ENCODE data around the gene GGN.
A peak's percentile ranks its signal among the peaks of the same experiment; 100 is the strongest.
"Not testable (repeated sequence)": the region's sequence is repeated elsewhere in the genome, so short reads cannot be mapped to it uniquely, and the experiment has no call there.

Gene GGN

GRCh38 chr19:38411898-38412297 lies 24.1 kb upstream of the GGN start:
- not testable (repeated sequence) for DNase-seq

GRCh38 chr19:38411041-38411712 lies 23.3 kb upstream of the GGN start:
- DNase-seq, result no peak

- DNase-seq, result not testable (repeated sequence)
Observed at GRCh38 chr19:38410407-38410806, 22.6 kb upstream of the GGN start.

- DNase-seq, result no peak
Observed at GRCh38 chr19:38409631-38410133, 21.8 kb upstream of the GGN start.

GRCh38 chr19:38405276-38405675 lies 17.4 kb upstream of the GGN start:
- no peak for DNase-seq

GRCh38 chr19:38404858-38405257 lies 17.0 kb upstream of the GGN start:
- no peak for DNase-seq

- peak; percentile 98 to 99 (median 99) for DNase-seq
Observed at GRCh38 chr19:38402967-38403674, 15.3 kb upstream of the GGN start, which contains the start of gene FAM98C. Gene FAM98C (plus strand): TSS chr19:38403093. CDS start chr19:38403154, 61 bp downstream.

- DNase-seq, result no peak
Observed at GRCh38 chr19:38402623-38402966, 14.8 kb upstream of the GGN start.

GRCh38 chr19:38401148-38401547 lies 13.3 kb upstream of the GGN start:
- no peak for DNase-seq

DNA sequence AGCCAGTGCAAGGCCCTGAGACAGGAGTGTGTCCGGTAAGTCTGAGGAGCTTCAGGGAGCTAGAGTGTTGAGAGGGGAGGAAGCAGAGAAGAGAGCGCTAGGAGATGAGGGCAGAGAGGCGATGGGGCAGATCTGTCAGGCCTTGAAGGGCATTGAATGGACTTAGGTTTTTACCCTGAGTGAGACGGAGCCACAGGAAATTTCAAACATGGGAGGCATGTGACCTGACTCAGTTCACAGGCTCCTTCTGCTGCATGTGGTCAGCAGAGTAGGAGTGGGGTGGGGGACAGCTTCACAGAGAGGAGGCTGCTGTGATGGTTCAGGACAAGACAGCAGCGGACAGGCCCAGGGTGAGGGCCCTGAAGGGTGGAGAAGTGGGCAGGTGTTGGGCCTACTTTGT lies 12.5 kb upstream of the GGN start:
- no peak for DNase-seq

- DNase-seq, result no peak
Observed at GRCh38 chr19:38399537-38399936, 11.7 kb upstream of the GGN start.

DNA sequence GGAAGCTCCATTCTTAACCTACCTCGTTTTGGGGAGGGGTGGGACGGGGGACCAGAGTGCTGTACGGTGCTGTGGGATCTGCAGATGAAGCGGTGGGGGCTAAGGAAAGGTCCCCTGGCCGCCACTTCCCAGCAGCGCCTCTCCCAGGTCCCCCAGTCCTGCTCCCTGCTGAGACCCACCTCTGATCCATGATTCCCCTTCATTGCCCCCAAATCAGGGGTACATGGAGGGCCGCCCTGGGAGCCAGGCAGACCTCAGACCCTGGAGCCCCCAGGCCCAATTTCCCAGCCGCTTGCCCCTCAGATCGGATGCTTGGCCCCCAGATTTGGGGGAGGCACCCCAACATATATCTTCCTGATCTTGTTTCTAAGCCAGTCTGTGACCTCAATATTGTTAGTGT lies 11.2 kb upstream of the GGN start:
- DNase-seq, result no peak

- DNase-seq, result peak in 1 of 3 donors; percentile 23
Observed at GRCh38 chr19:38395381-38396114, 7.7 kb upstream of the GGN start.

- DNase-seq, result peak in 1 of 3 donors; percentile 34
Observed at GRCh38 chr19:38394488-38394887, 6.7 kb upstream of the GGN start.

GRCh38 chr19:38392707-38393308 lies 5.0 kb upstream of the GGN start:
- DNase-seq, result peak; percentile 65 to 74 (median 69)

GRCh38 chr19:38391911-38392464 lies 4.2 kb upstream of the GGN start:
- DNase-seq, result no peak

DNA sequence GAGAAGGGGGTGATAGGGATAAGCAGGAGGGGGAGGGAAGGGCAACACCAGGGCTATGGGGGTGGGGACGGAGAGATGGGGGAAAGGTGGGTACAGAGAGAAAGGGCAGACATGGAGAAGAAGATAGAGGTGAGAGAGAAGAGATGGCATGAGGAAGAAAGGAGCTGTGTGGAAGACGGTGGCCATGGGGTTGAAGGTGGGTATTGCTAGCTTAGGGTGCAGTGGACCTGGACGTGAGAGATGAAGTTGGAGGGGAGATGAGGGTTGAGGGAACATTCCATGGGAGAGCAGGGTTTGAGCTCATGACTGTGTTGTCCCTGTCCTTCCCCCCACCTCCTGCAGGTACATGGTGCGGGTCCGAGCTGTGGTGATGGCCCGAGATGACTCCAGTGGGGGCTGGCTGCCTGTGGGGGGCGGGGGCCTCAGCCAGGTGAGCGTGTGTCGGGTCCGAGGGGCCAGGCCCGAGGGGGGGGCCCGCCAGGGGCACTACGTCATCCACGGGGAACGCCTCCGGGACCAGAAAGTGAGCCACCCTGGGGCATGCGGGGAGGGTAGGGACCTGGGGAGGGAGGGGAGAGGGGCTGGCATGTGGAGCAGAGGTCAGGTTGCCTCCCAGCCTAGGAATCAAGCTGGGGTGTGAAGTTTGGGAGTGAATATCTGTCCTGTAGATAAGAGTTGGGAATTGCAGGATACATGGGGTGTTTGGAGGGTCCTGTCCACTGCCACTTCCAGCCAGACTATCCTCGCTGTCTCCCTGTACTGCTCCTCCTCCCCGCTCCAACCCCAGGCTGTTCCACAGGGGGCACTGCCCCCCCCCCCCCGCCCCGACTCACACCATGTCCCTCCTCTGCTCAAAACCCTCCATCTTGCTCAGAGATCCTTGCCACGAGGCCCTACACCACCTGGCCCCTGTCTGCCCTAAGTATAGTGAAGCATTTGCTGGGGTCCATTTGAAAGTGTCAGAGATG lies 2.4 kb upstream of the GGN start:
- DNase-seq, result no peak

DNA sequence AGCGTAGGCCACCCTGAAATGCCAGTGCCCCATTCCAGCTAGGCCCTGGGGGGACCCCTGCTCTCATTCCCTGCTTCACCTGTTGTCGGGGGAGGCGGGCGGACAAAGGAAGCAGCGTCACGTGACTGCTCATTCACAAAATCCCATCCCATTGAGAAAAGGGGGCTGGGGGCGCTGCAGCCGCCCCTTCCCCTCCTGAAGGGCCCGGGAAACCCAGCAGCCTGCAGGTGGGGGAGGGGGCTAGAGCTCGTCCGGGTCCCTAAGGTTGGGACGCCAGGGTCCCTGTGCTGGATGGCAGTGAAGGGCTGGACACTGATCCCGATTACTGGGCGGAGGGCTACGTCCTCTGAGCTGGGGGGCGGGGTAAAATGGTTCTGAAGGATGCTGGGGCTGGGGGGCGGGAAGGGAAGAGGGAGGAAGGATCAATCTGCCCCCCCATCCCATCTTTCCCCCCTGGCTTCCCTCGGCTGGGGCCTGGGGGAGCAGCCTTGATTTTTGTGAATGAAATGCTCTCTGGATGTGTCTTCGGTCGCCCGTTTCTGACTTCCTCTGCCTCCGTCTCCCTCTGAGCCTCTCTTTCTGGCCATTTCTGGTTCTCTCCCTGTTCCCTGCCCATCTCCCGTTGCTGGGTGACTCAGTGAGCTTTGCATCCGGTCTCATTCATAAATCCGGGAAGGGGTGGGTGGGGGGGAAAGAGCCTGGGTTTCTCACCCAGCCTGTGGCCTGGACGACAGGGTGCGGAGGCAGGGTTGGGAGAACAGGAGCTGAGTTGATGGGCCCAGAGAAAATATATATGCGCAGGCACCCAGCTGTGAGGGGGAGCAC lies 1.5 kb upstream of the GGN start:
- DNase-seq, result peak; percentile 65 to 84 (median 76)

GRCh38 chr19:38388349-38389100 lies 691 bp upstream of the GGN start, which contains the start of gene SPRED3:
Gene SPRED3 (plus strand): TSS chr19:38388697. CDS start chr19:38390303, 1,606 bp downstream.
- no peak for DNase-seq
